Measurements from ENCODE around the gene CEBPZ. TPM values are rescaled to one million over a fixed set of nuclear protein-coding genes. Genes with fewer than 3 reads are reported as not detected.
A peak's percentile ranks its signal among the peaks of the same experiment; 100 is the strongest.

CEBPZ gene
- total RNA-seq, 2 experiments from 2014 or later = 34.9 to 57.2 TPM

DNA sequence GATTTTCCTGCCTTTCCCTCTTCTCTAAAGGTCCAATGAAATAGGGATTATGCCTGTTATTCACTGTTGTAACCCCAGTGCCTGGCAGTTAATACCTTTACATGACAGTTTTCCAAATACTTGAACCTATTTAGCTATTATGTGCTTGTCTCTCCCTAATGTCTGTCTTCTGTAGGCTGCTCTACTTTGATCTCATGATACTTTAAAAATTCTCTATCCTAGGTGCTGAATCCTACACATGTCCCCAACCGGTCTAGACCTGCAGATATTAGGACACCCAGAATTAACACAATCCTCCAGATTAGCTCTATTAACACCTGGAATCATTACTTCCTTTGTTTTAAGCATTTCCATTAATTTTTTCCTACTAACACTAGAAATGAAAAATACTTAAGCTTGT is 7.3 kb downstream of the CEBPZ start:
- no peak for TF ChIP-seq EZH2phosphoT487 (IDR thresholded peaks at IDR 0.05; ENCODE audit: borderline replicate concordance, low read depth, low read length)
- TF ChIP-seq, protein P1, sequence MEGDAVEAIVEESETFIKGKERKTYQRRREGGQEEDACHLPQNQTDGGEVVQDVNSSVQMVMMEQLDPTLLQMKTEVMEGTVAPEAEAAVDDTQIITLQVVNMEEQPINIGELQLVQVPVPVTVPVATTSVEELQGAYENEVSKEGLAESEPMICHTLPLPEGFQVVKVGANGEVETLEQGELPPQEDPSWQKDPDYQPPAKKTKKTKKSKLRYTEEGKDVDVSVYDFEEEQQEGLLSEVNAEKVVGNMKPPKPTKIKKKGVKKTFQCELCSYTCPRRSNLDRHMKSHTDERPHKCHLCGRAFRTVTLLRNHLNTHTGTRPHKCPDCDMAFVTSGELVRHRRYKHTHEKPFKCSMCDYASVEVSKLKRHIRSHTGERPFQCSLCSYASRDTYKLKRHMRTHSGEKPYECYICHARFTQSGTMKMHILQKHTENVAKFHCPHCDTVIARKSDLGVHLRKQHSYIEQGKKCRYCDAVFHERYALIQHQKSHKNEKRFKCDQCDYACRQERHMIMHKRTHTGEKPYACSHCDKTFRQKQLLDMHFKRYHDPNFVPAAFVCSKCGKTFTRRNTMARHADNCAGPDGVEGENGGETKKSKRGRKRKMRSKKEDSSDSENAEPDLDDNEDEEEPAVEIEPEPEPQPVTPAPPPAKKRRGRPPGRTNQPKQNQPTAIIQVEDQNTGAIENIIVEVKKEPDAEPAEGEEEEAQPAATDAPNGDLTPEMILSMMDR (conservative IDR thresholded peaks at IDR 0.05; ENCODE audit: low read length) = no peak
- Histone ChIP-seq H3K9me2 (ENCODE audit: insufficient read depth, low read length) (no peaks in the 10 kb centered on the region), H3K4me1 (ENCODE audit: insufficient read depth, low read length, poor library complexity, severe bottlenecking) (peaks cover 29% of the 10 kb centered on the region), H3K79me2 (ENCODE audit: insufficient read depth, low read depth, low read length) (peaks cover 62% of the 10 kb centered on the region), H3K27ac (ENCODE audit: low read depth, low read length, poor library complexity, severe bottlenecking) (no peak overlapping the region), H3K4me3 (ENCODE audit: low read depth, low read length, poor library complexity, severe bottlenecking) (no peak overlapping the region), H4K20me1 (ENCODE audit: insufficient read depth, low read length) (peaks cover 30% of the 10 kb centered on the region), H2AFZ (ENCODE audit: low read length) (no peak overlapping the region), H3K9me3 (ENCODE audit: low read length) (no peaks in the 10 kb centered on the region), H3K36me3 (ENCODE audit: insufficient read depth, low read length) (peaks cover 89% of the 10 kb centered on the region), H3K4me2 (ENCODE audit: low read length) (peak overlapping the region; percentile 4; the same call in 1 of the 2 replicates)
- BruUV-seq (replicated peaks) = no TSS peak
- no peak for DNase-seq (ENCODE audit: low spot score)
- POLR2A ChIA-PET = interaction anchor here (1.3 kb wide), 1 partner anchor 10 kb away, joined by 4 read pairs; no protein-coding TSS in a partner anchor
- intact Hi-C loops (cut with micrococcal nuclease; ENCODE audit: unreplicated experiment) = no loop called here
- CTCF ChIA-PET (ENCODE audit: unreplicated experiment) = no interaction called here

DNA sequence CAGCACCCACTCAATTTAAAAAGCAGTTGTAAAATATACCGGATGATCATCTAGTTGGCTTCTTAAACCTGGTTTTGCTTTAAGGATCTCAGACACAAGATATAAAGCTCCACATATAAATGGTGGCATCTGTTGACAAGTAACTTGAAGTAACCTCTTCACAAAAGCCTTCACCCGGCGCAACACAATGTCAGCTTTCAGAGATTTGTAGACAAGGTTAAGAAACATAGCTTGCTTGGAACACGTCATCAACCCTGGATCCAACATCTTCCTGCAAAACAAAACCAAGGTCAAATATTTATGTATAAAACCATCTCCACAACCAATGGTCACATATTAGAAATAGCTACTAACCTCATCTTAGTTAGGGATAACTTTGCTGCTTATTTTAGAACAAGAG is 8.3 kb downstream of the CEBPZ start:
- H3K36me3 ChIP-seq (ENCODE audit: insufficient read depth, low read length) = peaks cover 90% of the 10 kb centered on the region
- peaks cover 25% of the 10 kb centered on the region for H3K4me1 ChIP-seq (ENCODE audit: insufficient read depth, low read length, poor library complexity, severe bottlenecking)
- intact Hi-C loops (cut with micrococcal nuclease; ENCODE audit: unreplicated experiment) = no loop called here
- no peak for DNase-seq (ENCODE audit: low spot score)
- ChIA-PET CTCF (ENCODE audit: unreplicated experiment) (no interaction called here), POLR2A (interaction anchor here (0.6 to 1.3 kb wide), 4 partner anchors 9 to 62 kb away, joined by 3 to 4 read pairs (median 3); no protein-coding TSS in a partner anchor)
- no peaks in the 10 kb centered on the region for H3K9me2 ChIP-seq (ENCODE audit: insufficient read depth, low read length)
- peaks cover 53% of the 10 kb centered on the region for H3K79me2 ChIP-seq (ENCODE audit: insufficient read depth, low read depth, low read length)
- TF ChIP-seq EZH2phosphoT487 (IDR thresholded peaks at IDR 0.05; ENCODE audit: borderline replicate concordance, low read depth, low read length) = no peak
- TF ChIP-seq, protein P1 (conservative IDR thresholded peaks at IDR 0.05; ENCODE audit: low read length) = no peak
- no peak overlapping the region for H3K4me3 ChIP-seq (ENCODE audit: low read depth, low read length, poor library complexity, severe bottlenecking)
- H2AFZ ChIP-seq (ENCODE audit: low read length) = no peak overlapping the region
- H3K9me3 ChIP-seq (ENCODE audit: low read length) = no peaks in the 10 kb centered on the region
- H4K20me1 ChIP-seq (ENCODE audit: insufficient read depth, low read length) = peaks cover 26% of the 10 kb centered on the region
- H3K4me2 ChIP-seq (ENCODE audit: low read length) = no peak overlapping the region
- no peak overlapping the region for H3K27ac ChIP-seq (ENCODE audit: low read depth, low read length, poor library complexity, severe bottlenecking)
- BruUV-seq (replicated peaks) = no TSS peak

DNA sequence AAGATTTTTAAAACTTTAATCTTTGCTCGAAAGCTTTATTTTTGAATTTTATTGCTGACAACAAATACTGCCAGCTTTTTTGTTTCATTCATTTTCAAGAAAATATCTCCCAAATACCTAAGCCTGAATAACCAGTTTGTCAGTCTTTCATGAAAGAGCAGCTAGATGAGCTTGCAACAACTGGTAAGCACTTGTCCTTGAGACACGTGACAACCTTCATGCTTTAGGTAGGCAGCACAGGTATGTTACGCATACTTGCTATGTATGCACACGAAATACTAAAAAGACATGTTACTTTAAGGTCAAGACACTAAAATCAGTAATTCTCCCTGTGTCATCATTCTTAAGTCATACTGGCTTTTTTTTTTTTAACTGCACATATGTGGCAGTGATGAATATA is 12.3 kb downstream of the CEBPZ start:
- Histone ChIP-seq H3K9me3 (ENCODE audit: low read length) (no peaks in the 10 kb centered on the region), H4K20me1 (ENCODE audit: insufficient read depth, low read length) (peaks cover 5% of the 10 kb centered on the region; the same call in 1 of the 2 replicates), H3K27ac (ENCODE audit: low read depth, low read length, poor library complexity, severe bottlenecking) (no peak overlapping the region), H3K4me3 (ENCODE audit: low read depth, low read length, poor library complexity, severe bottlenecking) (no peak overlapping the region), H3K36me3 (ENCODE audit: insufficient read depth, low read length) (peaks cover 97% of the 10 kb centered on the region), H3K9me2 (ENCODE audit: insufficient read depth, low read length) (no peaks in the 10 kb centered on the region), H3K79me2 (ENCODE audit: insufficient read depth, low read depth, low read length) (peaks cover 26% of the 10 kb centered on the region), H3K4me2 (ENCODE audit: low read length) (no peak overlapping the region), H2AFZ (ENCODE audit: low read length) (no peak overlapping the region), H3K4me1 (ENCODE audit: insufficient read depth, low read length, poor library complexity, severe bottlenecking) (peaks cover 12% of the 10 kb centered on the region)
- intact Hi-C loops (cut with micrococcal nuclease; ENCODE audit: unreplicated experiment) = no loop called here
- TF ChIP-seq, protein P1 (conservative IDR thresholded peaks at IDR 0.05; ENCODE audit: low read length) = no peak
- TF ChIP-seq EZH2phosphoT487 (IDR thresholded peaks at IDR 0.05; ENCODE audit: borderline replicate concordance, low read depth, low read length) = no peak
- BruUV-seq (replicated peaks) = no TSS peak
- DNase-seq (ENCODE audit: low spot score) = no peak
- CTCF ChIA-PET (ENCODE audit: unreplicated experiment) = no interaction called here
- POLR2A ChIA-PET = interaction anchor here (0.5 to 1.0 kb wide), 3 partner anchors 25 to 170 kb away, joined by 3 read pairs; no protein-coding TSS in a partner anchor
